Measurements from ENCODE around the gene CLSTN2.

DNA sequence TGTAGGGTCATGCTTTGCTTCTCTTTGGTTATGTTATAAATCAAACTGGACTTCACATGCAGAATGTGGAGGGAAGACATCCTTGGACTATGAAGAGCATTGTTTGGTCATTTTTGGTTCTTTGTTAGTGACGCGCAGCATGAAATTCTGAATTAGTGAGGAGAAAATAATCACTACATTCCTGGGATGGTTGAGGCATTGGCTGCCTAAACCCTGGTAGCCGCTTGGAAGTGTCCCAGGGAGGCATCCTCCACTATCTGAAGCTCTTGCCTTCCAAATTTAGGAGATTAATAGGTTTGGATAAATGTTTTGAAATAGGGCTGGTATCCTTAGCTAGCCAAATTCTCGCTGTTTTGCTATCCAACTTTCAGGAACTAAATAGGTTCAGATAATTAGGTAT, 96.2 kb downstream of the CLSTN2 start:
- TF ChIP-seq, protein P1, sequence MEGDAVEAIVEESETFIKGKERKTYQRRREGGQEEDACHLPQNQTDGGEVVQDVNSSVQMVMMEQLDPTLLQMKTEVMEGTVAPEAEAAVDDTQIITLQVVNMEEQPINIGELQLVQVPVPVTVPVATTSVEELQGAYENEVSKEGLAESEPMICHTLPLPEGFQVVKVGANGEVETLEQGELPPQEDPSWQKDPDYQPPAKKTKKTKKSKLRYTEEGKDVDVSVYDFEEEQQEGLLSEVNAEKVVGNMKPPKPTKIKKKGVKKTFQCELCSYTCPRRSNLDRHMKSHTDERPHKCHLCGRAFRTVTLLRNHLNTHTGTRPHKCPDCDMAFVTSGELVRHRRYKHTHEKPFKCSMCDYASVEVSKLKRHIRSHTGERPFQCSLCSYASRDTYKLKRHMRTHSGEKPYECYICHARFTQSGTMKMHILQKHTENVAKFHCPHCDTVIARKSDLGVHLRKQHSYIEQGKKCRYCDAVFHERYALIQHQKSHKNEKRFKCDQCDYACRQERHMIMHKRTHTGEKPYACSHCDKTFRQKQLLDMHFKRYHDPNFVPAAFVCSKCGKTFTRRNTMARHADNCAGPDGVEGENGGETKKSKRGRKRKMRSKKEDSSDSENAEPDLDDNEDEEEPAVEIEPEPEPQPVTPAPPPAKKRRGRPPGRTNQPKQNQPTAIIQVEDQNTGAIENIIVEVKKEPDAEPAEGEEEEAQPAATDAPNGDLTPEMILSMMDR (IDR thresholded peaks at IDR 0.05; ENCODE audit: insufficient read depth, low read depth, low read length): no peak
- TF ChIP-seq EZH2 (IDR thresholded peaks at IDR 0.05; ENCODE audit: insufficient read depth, low read length): no peak
